OCI-LY3 (cell line): ENCODE data around the gene HSPB2.
"Not testable (repeated sequence)": the region's sequence is repeated elsewhere in the genome, so short reads cannot be mapped to it uniquely, and the experiment has no call there.

Source experiments
- H2AFZ ChIP-seq: fragments of 200-600, 300-600 bp; shearing (Covaris generic); 2 replicates; pipeline ENCODE4 v1.6.0; 2014; ENCODE audit warnings: antibody characterized with exemption, low read depth, low read length
- H3K27ac ChIP-seq: fragments of 200-600, 300-600 bp; sonication (generic); 2 replicates; pipeline ENCODE4 v1.5.1; 2014; ENCODE audit warnings: mild to moderate bottlenecking, low read length, moderate library complexity, mixed read lengths
- H3K27me3 ChIP-seq: fragments of 200-600, 300-600 bp; sonication (generic); 2 replicates; pipeline ENCODE4 v1.6.1; 2014; ENCODE audit warnings: low read depth, low read length, mixed read lengths
- H3K36me3 ChIP-seq: fragments of 200-600, 300-600 bp; sonication (generic); replicated peaks from 2 replicates; pipeline ENCODE3; 2014; ENCODE audit warnings: low read depth, low read length, mixed read lengths
- H3K4me1 ChIP-seq: fragments of 300-600, 200-600 bp; sonication (generic); 2 replicates; pipeline ENCODE4 v1.6.1; 2014; ENCODE audit warnings: low read length, mixed read lengths
- H3K4me2 ChIP-seq: fragments of 200-600, 300-600 bp; sonication (generic); 2 replicates; pipeline ENCODE4 v1.6.1; 2014; ENCODE audit warnings: low read length, mixed read lengths
- H3K4me3 ChIP-seq: fragments of 300-600, 200-600 bp; sonication (generic); 2 replicates; pipeline ENCODE4 v1.5.1; 2014; ENCODE audit warnings: antibody characterized with exemption, mild to moderate bottlenecking, low read length, moderate library complexity
- H3K79me2 ChIP-seq: fragments of 300-600, 200-600 bp; shearing (Covaris generic); 2 replicates; pipeline ENCODE4 v1.6.1; 2014; ENCODE audit warnings: mild to moderate bottlenecking, low read length, mixed read lengths
- H3K9ac ChIP-seq: fragments of 300-600, 200-600 bp; shearing (Covaris generic); 2 replicates; pipeline ENCODE4 v1.6.0; 2014; ENCODE audit warnings: mild to moderate bottlenecking, low read length, moderate library complexity
- H3K9me3 ChIP-seq: fragments of 200-600, 300-600 bp; shearing (Covaris generic); 2 replicates; pipeline ENCODE4 v1.6.1; 2014; ENCODE audit warnings: low read length, mixed read lengths; ENCODE audit not compliant: insufficient read depth
- H4K20me1 ChIP-seq: fragments of 200-600, 300-600 bp; sonication (generic); 2 replicates; pipeline ENCODE4 v1.6.1; 2016; ENCODE audit warnings: low read length, mixed read lengths; ENCODE audit not compliant: insufficient read depth
- CTCF ChIP-seq: fragments of 200-600, 300-600 bp; sonication (generic); IDR thresholded peaks from 2 replicates; pipeline ENCODE4 v1.5.1; 2014; ENCODE audit warnings: antibody characterized with exemption, low read length, low read depth
- EZH2phosphoT487 ChIP-seq: fragments of 200-600 bp; shearing (Covaris generic); IDR thresholded peaks from 2 replicates; pipeline ENCODE4 v1.6.1; 2018; ENCODE audit warnings: antibody characterized with exemption, mixed run types, low read depth

The HSPB2 gene

GRCh38 chr11:111882202-111882601 is 30.3 kb upstream of the HSPB2 start:
- Histone ChIP-seq H3K27me3 (no peaks in the 10 kb centered on the region), H2AFZ (no peak overlapping the region), H3K4me1 (peaks cover 6% of the 10 kb centered on the region), H3K79me2 (peaks cover 13% of the 10 kb centered on the region), H3K4me3 (no peak overlapping the region), H3K9ac (no peak overlapping the region), H3K27ac (no peak overlapping the region), H4K20me1 (no peaks in the 10 kb centered on the region), H3K4me2 (no peak overlapping the region), H3K9me3 (no peaks in the 10 kb centered on the region), H3K36me3 (no peaks in the 10 kb centered on the region)
- no peak for TF ChIP-seq CTCF
- no peak for TF ChIP-seq EZH2phosphoT487

GRCh38 chr11:111885053-111885452 is 27.5 kb upstream of the HSPB2 start:
- not testable (repeated sequence) for H3K27ac ChIP-seq, H3K4me1 ChIP-seq, H3K4me3 ChIP-seq, H3K4me2 ChIP-seq, H3K79me2 ChIP-seq, H4K20me1 ChIP-seq, H3K9me3 ChIP-seq, H2AFZ ChIP-seq, H3K36me3 ChIP-seq, H3K27me3 ChIP-seq, H3K9ac ChIP-seq

GRCh38 chr11:111886032-111886431 is 26.5 kb upstream of the HSPB2 start:
- no peak overlapping the region for H3K4me2 ChIP-seq
- H3K4me1 ChIP-seq = no peaks in the 10 kb centered on the region
- H3K9ac ChIP-seq = no peak overlapping the region
- H2AFZ ChIP-seq = no peak overlapping the region
- no peaks in the 10 kb centered on the region for H3K79me2 ChIP-seq
- no peaks in the 10 kb centered on the region for H3K27me3 ChIP-seq
- H3K27ac ChIP-seq = no peak overlapping the region
- TF ChIP-seq CTCF (no peak), EZH2phosphoT487 (no peak)
- H4K20me1 ChIP-seq = no peaks in the 10 kb centered on the region
- no peak overlapping the region for H3K4me3 ChIP-seq
- no peaks in the 10 kb centered on the region for H3K9me3 ChIP-seq
- no peaks in the 10 kb centered on the region for H3K36me3 ChIP-seq

- Histone ChIP-seq H3K4me3 (no peak overlapping the region), H3K36me3 (no peaks in the 10 kb centered on the region), H3K4me2 (no peak overlapping the region), H2AFZ (no peak overlapping the region), H3K27me3 (no peaks in the 10 kb centered on the region), H4K20me1 (no peaks in the 10 kb centered on the region), H3K4me1 (no peaks in the 10 kb centered on the region), H3K9me3 (no peaks in the 10 kb centered on the region), H3K9ac (no peak overlapping the region), H3K27ac (no peak overlapping the region), H3K79me2 (no peaks in the 10 kb centered on the region)
- no peak for TF ChIP-seq EZH2phosphoT487
- TF ChIP-seq CTCF = no peak
Observed at GRCh38 chr11:111886844-111887243, 25.7 kb upstream of the HSPB2 start.

- no peak overlapping the region for H3K4me2 ChIP-seq
- no peak overlapping the region for H3K4me3 ChIP-seq
- no peaks in the 10 kb centered on the region for H3K79me2 ChIP-seq
- no peaks in the 10 kb centered on the region for H3K9me3 ChIP-seq
- H3K9ac ChIP-seq = no peak overlapping the region
- H3K27me3 ChIP-seq = peaks cover 6% of the 10 kb centered on the region
- no peaks in the 10 kb centered on the region for H3K36me3 ChIP-seq
- no peaks in the 10 kb centered on the region for H4K20me1 ChIP-seq
- TF ChIP-seq CTCF = no peak
- no peak for TF ChIP-seq EZH2phosphoT487
- no peak overlapping the region for H2AFZ ChIP-seq
- H3K27ac ChIP-seq = no peak overlapping the region
- H3K4me1 ChIP-seq = no peaks in the 10 kb centered on the region
Observed at GRCh38 chr11:111905411-111905810, 7.1 kb upstream of the HSPB2 start.
